ENCODE data around the gene FANCC.

The FANCC gene

GRCh38 chr9:95190413-95190812 is 127.1 kb downstream of the FANCC start:
- DNase-seq (ENCODE audit: low spot score): no peak

GRCh38 chr9:95189251-95190098 is 128.0 kb downstream of the FANCC start:
- no peak for DNase-seq (ENCODE audit: low spot score)

GRCh38 chr9:95188459-95188858 is 129.1 kb downstream of the FANCC start:
- DNase-seq (ENCODE audit: low spot score): no peak

GRCh38 chr9:95185956-95186355 is 131.6 kb downstream of the FANCC start:
- peak; percentile 10 for DNase-seq (ENCODE audit: low spot score)

GRCh38 chr9:95182854-95183563 is 134.5 kb downstream of the FANCC start:
- no peak for DNase-seq (ENCODE audit: low spot score)

- DNase-seq (ENCODE audit: low spot score): no peak
Observed at GRCh38 chr9:95181835-95182234, 135.7 kb downstream of the FANCC start.

- DNase-seq (ENCODE audit: low spot score): peak; percentile 12
Observed at GRCh38 chr9:95181226-95181818, 136.2 kb downstream of the FANCC start.

- no peak for DNase-seq (ENCODE audit: low spot score)
Observed at GRCh38 chr9:95177617-95178016, 139.9 kb downstream of the FANCC start.

GRCh38 chr9:95176755-95177319 is 140.7 kb downstream of the FANCC start:
- no peak for DNase-seq (ENCODE audit: low spot score)

- no peak for DNase-seq (ENCODE audit: low spot score)
Observed at GRCh38 chr9:95175523-95175922, 142.0 kb downstream of the FANCC start.

GRCh38 chr9:95174038-95174437 is 143.5 kb downstream of the FANCC start:
- no peak for DNase-seq (ENCODE audit: low spot score)

- no peak for DNase-seq (ENCODE audit: low spot score)
Observed at GRCh38 chr9:95171596-95171995, 145.9 kb downstream of the FANCC start.

GRCh38 chr9:95171001-95171400 is 146.5 kb downstream of the FANCC start:
- DNase-seq (ENCODE audit: low spot score): no peak

GRCh38 chr9:95167998-95168397 is 149.5 kb downstream of the FANCC start:
- peak; percentile 38 for DNase-seq (ENCODE audit: low spot score)

GRCh38 chr9:95165004-95165403 is 152.5 kb downstream of the FANCC start:
- no peak for DNase-seq (ENCODE audit: low spot score)

- DNase-seq (ENCODE audit: low spot score): no peak
Observed at GRCh38 chr9:95157481-95158151, 159.9 kb downstream of the FANCC start.

GRCh38 chr9:95156074-95156473 is 161.4 kb downstream of the FANCC start:
- DNase-seq (ENCODE audit: low spot score): no peak

- no peak for DNase-seq (ENCODE audit: low spot score)
Observed at GRCh38 chr9:95155220-95155619, 162.3 kb downstream of the FANCC start.

- no peak for DNase-seq (ENCODE audit: low spot score)
Observed at GRCh38 chr9:95150903-95151302, 166.6 kb downstream of the FANCC start.

GRCh38 chr9:95148208-95148520 is 169.3 kb downstream of the FANCC start:
- no peak for DNase-seq (ENCODE audit: low spot score)

GRCh38 chr9:95147452-95148207 is 169.9 kb downstream of the FANCC start:
- no peak for DNase-seq (ENCODE audit: low spot score)

All from hematopoietic multipotent progenitor cell treated with erythropoietin and hydrocortisone succinate and interleukin-3 and kit ligand, for 17 days (in vitro differentiated cells).